Progenitor cell of endocrine pancreas (in vitro differentiated cells): ENCODE measurements around the gene ARHGAP25. TPM values are rescaled to one million over a fixed set of nuclear protein-coding genes. Genes with fewer than 3 reads are reported as not detected.

Source experiments
- DNase-seq: peaks from one replicate; pipeline ENCODE4 v3.0.0; 2021; ENCODE audit warnings: low spot score; ENCODE audit not compliant: unreplicated experiment
- H3K27ac Mint-ChIP-seq: 2 replicates; pipeline ENCODE4 v1.8.0; 2021; ENCODE audit warnings: mild to moderate bottlenecking, moderate library complexity, mixed read lengths
- H3K27me3 Mint-ChIP-seq: 2 replicates; pipeline ENCODE4 v1.8.0; 2021; ENCODE audit warnings: mixed read lengths
- H3K36me3 Mint-ChIP-seq: 2 replicates; pipeline ENCODE4 v1.8.0; 2022; ENCODE audit warnings: mixed read lengths; ENCODE audit not compliant: insufficient read depth
- H3K4me1 Mint-ChIP-seq: 2 replicates; pipeline ENCODE4 v1.8.0; 2021; ENCODE audit warnings: low read depth, mixed read lengths
- H3K4me3 Mint-ChIP-seq: 2 replicates; pipeline ENCODE4 v1.8.0; 2021; ENCODE audit warnings: low read depth, mild to moderate bottlenecking, moderate library complexity, mixed read lengths
- H3K9me3 Mint-ChIP-seq: 2 replicates; pipeline ENCODE4 v1.8.0; 2021; ENCODE audit warnings: low read depth, mixed read lengths
- CTCF ChIP-seq: fragments of 200-600 bp; sonication (generic); IDR thresholded peaks from one replicate; pipeline ENCODE4 v1.5.0; 2021; ENCODE audit warnings: antibody characterized with exemption, mild to moderate bottlenecking; ENCODE audit not compliant: unreplicated experiment
- total RNA-seq: library from RNA; stranded (reverse); gene quantifications from 2 replicates; pipeline ENCODE4 v1.2.1, GENCODE V29; 2021

ARHGAP25 gene
- total RNA-seq, 1 donor from 2014 or later, result 1.3 TPM

GRCh38 chr2:68861330-68861729, 126.7 kb downstream of the ARHGAP25 start:
- Mint-ChIP-seq H3K27me3 (peaks cover 52% of the 10 kb centered on the region), H3K9me3 (peaks cover 4% of the 10 kb centered on the region), H3K36me3 (no peaks in the 10 kb centered on the region), H3K4me1 (no peaks in the 10 kb centered on the region), H3K27ac (no peak overlapping the region), H3K4me3 (no peak overlapping the region)
- no peak for DNase-seq
- no peak for TF ChIP-seq CTCF

GRCh38 chr2:68862889-68863288, 128.3 kb downstream of the ARHGAP25 start:
- no peaks in the 10 kb centered on the region for H3K36me3 Mint-ChIP-seq
- no peak overlapping the region for H3K4me3 Mint-ChIP-seq
- H3K27ac Mint-ChIP-seq, result no peak overlapping the region
- H3K9me3 Mint-ChIP-seq, result peaks cover 4% of the 10 kb centered on the region
- no peak for TF ChIP-seq CTCF
- H3K27me3 Mint-ChIP-seq, result peaks cover 40% of the 10 kb centered on the region
- no peak for DNase-seq
- H3K4me1 Mint-ChIP-seq, result peaks cover 4% of the 10 kb centered on the region

GRCh38 chr2:68863996-68864395, 129.4 kb downstream of the ARHGAP25 start:
- no peak overlapping the region for H3K27ac Mint-ChIP-seq
- TF ChIP-seq CTCF, result no peak
- H3K4me3 Mint-ChIP-seq, result no peak overlapping the region
- H3K9me3 Mint-ChIP-seq, result peaks cover 8% of the 10 kb centered on the region
- peaks cover 34% of the 10 kb centered on the region for H3K27me3 Mint-ChIP-seq
- DNase-seq, result no peak
- H3K4me1 Mint-ChIP-seq, result peaks cover 11% of the 10 kb centered on the region
- H3K36me3 Mint-ChIP-seq, result no peaks in the 10 kb centered on the region

GRCh38 chr2:68865108-68865507, 130.5 kb downstream of the ARHGAP25 start:
- peaks cover 12% of the 10 kb centered on the region for H3K4me1 Mint-ChIP-seq
- no peak overlapping the region for H3K27ac Mint-ChIP-seq
- H3K4me3 Mint-ChIP-seq, result no peak overlapping the region
- DNase-seq, result no peak
- H3K27me3 Mint-ChIP-seq, result peaks cover 27% of the 10 kb centered on the region
- no peaks in the 10 kb centered on the region for H3K36me3 Mint-ChIP-seq
- no peak for TF ChIP-seq CTCF
- H3K9me3 Mint-ChIP-seq, result peaks cover 8% of the 10 kb centered on the region

GRCh38 chr2:68870215-68870614, 135.6 kb downstream of the ARHGAP25 start:
- DNase-seq, result no peak
- no peak for TF ChIP-seq CTCF
- peaks cover 8% of the 10 kb centered on the region for H3K9me3 Mint-ChIP-seq
- no peak overlapping the region for H3K4me3 Mint-ChIP-seq
- H3K36me3 Mint-ChIP-seq, result no peaks in the 10 kb centered on the region
- H3K27me3 Mint-ChIP-seq, result no peaks in the 10 kb centered on the region
- H3K4me1 Mint-ChIP-seq, result peaks cover 15% of the 10 kb centered on the region
- H3K27ac Mint-ChIP-seq, result no peak overlapping the region
